ENCODE measurements around the gene DVL2.

Gene DVL2

GRCh38 chr17:7241090-7241733, 6.9 kb upstream of the DVL2 start:
- H3K4me3 ChIP-seq (ENCODE audit: low read depth, low read length): peak overlapping the region; percentile 86
- DNase-seq (ENCODE audit: low read depth): no peak
- TF ChIP-seq, protein P1, sequence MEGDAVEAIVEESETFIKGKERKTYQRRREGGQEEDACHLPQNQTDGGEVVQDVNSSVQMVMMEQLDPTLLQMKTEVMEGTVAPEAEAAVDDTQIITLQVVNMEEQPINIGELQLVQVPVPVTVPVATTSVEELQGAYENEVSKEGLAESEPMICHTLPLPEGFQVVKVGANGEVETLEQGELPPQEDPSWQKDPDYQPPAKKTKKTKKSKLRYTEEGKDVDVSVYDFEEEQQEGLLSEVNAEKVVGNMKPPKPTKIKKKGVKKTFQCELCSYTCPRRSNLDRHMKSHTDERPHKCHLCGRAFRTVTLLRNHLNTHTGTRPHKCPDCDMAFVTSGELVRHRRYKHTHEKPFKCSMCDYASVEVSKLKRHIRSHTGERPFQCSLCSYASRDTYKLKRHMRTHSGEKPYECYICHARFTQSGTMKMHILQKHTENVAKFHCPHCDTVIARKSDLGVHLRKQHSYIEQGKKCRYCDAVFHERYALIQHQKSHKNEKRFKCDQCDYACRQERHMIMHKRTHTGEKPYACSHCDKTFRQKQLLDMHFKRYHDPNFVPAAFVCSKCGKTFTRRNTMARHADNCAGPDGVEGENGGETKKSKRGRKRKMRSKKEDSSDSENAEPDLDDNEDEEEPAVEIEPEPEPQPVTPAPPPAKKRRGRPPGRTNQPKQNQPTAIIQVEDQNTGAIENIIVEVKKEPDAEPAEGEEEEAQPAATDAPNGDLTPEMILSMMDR (IDR thresholded peaks at IDR 0.05; ENCODE audit: insufficient read depth, low read depth, low read length, missing control alignments): no peak

DNA sequence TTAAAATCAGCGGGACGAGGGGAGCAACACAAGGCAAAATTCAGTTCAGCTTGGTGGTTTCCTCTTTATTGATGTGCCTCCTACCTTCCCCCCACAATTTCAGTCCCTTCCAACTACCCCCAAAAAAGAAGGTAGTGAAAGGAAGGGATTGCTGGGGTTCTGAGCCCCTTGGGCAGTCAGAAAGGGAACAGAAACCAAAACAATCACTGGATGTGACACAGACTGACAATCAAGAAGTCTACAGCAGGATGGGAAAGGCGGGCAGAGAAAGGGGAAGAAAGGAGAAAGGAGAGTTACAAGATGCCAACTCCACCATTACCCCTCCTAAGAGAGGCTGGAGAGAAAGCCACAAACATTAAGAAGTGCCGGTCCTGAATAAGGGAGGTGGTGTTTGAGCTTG, 6.1 kb upstream of the DVL2 start:
- DNase-seq (ENCODE audit: low read depth): no peak
- TF ChIP-seq, protein P1 (IDR thresholded peaks at IDR 0.05; ENCODE audit: insufficient read depth, low read depth, low read length, missing control alignments): no peak
- H3K4me3 ChIP-seq (ENCODE audit: low read depth, low read length): peak overlapping the region; percentile 51

DNA sequence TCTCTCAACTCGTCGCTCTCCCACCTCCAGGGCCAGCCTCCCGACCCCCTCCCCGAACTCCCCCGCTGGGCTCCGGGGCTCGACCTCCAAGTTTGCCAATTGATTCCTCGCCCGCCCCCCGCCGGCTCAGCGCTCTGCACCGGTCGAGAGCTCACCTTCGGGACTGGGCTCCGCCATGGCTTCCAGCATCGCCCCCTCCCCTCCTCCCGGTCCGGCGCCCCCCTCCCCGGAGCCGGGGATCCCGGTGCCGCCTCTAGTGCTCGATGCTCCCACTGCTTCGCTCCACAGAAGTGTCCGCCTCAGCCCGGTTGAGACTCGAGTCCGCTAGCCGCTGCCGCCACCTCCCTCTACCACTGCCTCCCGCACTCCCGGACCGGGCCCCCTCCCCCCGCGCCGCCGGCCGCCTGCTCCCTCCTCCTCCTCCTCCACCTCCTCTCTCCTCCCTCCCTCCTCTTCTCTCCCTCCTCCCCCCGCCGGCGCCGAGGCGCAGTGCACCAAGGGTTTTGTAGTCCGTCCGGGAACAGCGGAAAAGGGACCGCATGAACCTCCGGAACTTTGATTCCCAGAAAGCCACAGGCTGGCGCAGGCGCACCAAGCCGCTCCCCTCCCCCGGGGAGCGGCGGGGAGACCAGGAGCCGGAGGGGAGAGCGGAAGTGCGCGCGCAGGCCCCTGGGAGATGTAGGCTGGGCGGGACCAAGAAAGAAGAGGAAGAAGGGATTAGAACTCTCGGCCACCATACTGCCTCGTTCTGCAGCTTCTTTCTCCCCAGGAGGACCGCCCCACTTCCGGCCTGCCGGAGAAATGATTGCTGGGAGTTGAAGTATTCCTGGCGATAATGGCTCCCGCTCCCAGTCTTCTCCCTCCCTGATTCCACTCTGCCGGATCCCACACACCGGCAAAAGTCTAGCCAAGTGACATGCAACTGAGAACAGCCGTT, 5.0 kb upstream of the DVL2 start, which contains the start of gene PHF23:
Gene PHF23 (minus strand): TSS at position 367 of the 937 bp plus-strand sequence. CDS start 178 bp downstream, at position 189.
- peak within 1 kb of the TSS; percentile 70 for H3K4me3 ChIP-seq (ENCODE audit: low read depth, low read length)
- TF ChIP-seq, protein P1 (IDR thresholded peaks at IDR 0.05; ENCODE audit: insufficient read depth, low read depth, low read length, missing control alignments): no peak
- peak; percentile 99 for DNase-seq (ENCODE audit: low read depth)

DNA sequence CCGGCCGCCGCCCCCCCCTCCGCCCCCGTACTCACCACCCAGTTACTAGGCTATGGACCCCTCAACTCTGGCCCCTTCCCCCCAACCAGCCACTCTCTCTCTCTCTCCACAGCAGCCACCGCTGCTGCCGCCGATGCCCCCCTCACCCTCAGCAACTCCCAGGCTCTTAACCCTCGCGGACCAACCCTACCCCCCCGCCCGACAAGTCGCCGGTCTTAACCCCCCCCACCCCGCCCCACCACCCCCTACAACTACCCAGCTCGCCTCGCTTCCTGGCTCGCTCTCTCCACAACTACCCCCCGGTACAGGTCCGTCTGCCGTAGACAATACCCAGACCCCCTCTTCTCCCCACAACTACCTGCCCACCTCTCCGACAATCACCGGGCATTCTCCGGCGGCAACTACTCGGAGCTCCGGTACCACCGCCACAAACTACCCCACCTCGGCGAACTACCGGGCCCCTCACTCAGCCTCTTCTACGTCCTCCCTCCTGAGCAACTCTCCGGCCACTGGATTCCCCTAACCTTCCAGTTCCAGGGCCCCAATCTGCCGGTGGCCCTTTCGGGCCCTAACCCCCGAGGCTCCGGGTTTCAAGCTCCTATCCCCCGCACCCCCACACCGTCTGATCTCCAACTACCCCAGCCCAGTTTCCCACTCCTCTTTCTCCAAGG, 4.2 kb upstream of the DVL2 start:
- DNase-seq (ENCODE audit: low read depth): peak; percentile 64
- peak overlapping the region; percentile 70 for H3K4me3 ChIP-seq (ENCODE audit: low read depth, low read length)
- TF ChIP-seq, protein P1 (IDR thresholded peaks at IDR 0.05; ENCODE audit: insufficient read depth, low read depth, low read length, missing control alignments): no peak

DNA sequence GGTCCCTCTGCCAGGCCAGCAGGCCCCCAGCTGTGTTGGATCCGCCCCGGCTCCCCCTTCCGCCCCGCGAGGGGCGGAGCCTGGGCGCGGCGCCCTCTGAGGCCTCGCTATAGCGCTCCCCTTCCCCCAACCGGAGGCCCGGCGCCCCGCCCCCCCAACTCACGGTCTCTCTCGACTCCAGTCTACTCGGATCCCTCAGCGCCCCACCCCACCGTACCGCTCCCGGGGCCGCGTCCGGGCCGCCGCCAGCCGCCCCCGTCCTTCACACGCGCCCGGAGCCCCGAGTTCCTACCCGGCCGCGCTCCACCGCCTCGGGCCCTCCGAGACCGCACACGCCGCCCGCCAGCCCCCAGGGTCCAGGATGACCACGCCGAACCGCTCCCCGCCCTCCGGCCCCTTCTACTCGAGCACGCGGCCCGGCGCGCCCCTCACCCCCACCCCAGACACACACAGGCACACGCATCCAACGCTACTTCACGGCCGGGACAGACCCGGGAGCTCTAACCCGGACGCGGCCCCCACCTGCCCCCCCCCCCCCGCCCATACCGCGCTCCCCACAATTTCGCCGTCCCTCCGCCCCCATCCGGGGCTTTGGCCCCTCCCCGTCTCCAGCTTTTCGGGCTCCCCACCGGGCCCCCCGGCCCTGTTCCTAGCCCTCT, 3.6 kb upstream of the DVL2 start:
- peak; percentile 85 for DNase-seq (ENCODE audit: low read depth)
- peak overlapping the region; percentile 70 for H3K4me3 ChIP-seq (ENCODE audit: low read depth, low read length)
- TF ChIP-seq, protein P1 (IDR thresholded peaks at IDR 0.05; ENCODE audit: insufficient read depth, low read depth, low read length, missing control alignments): no peak

GRCh38 chr17:7237266-7237760, 3.0 kb upstream of the DVL2 start:
- TF ChIP-seq, protein P1 (IDR thresholded peaks at IDR 0.05; ENCODE audit: insufficient read depth, low read depth, low read length, missing control alignments): no peak
- no peak for DNase-seq (ENCODE audit: low read depth)
- peak overlapping the region; percentile 70 for H3K4me3 ChIP-seq (ENCODE audit: low read depth, low read length)
